ENCODE data around the gene COX10. TPM values are rescaled to one million over a fixed set of nuclear protein-coding genes. Genes with fewer than 3 reads are reported as not detected.

COX10 gene
- polyA plus RNA-seq, 1 donor (not counting 4 experiments of a cell fraction or from before 2014, with no cell fraction given), result 14.3 TPM

DNA sequence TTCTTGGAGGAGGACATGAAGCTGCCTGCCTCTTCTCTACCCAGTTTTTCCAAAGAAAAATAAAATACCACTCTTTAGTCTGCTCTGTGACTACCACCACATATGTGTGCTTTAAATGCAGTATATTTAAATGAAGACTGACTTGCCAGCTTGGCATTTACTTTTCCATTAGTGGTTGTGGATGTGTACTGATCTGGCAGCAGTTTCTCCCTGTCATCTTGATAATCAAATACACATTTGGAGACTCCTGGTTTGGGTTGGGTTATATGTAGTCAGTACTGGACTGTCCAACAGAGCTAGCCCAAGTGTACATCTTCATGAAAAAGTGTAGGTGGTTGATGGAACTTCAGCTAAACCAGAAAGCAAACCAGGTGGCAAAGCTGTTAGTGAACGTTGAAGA lies 19.9 kb downstream of the COX10 start:
- Histone ChIP-seq H3K4me1 (ENCODE audit: control insufficient read depth, extremely low read depth, insufficient read depth, low read length) (no peaks in the 10 kb centered on the region), H2AFZ (ENCODE audit: control insufficient read depth, low read length) (no peak overlapping the region), H3K27me3 (ENCODE audit: control insufficient read depth, extremely low read depth, insufficient read depth, low read length) (no peaks in the 10 kb centered on the region), H3K36me3 (ENCODE audit: control insufficient read depth in 2 of 2, extremely low read depth in 1 of 2, insufficient read depth in 2 of 2, low read length in 2 of 2) (no peaks in the 10 kb centered on the region), H3K4me3 (ENCODE audit: control insufficient read depth in 2 of 3, extremely low read depth in 1 of 3, insufficient read depth in 2 of 3, low read depth in 1 of 3, low read length in 3 of 3) (no peak overlapping the region), H3K9ac (ENCODE audit: control insufficient read depth, extremely low read depth, insufficient read depth, low read length) (no peak overlapping the region), H3K9me3 (ENCODE audit: control insufficient read depth, low read depth, low read length) (no peaks in the 10 kb centered on the region), H3K27ac (ENCODE audit: control insufficient read depth, insufficient read depth, low read length) (no peak overlapping the region), H3K9me1 (ENCODE audit: control insufficient read depth, extremely low read depth, insufficient read depth, low read length) (no peaks in the 10 kb centered on the region), H4K20me1 (ENCODE audit: control insufficient read depth, extremely low read depth, insufficient read depth, low read length) (no peaks in the 10 kb centered on the region), H3K4me2 (ENCODE audit: control insufficient read depth, extremely low read depth, insufficient read depth, low read depth, low read length) (no peak overlapping the region), H3K79me2 (ENCODE audit: control insufficient read depth, insufficient read depth, low read length) (peaks cover 10% of the 10 kb centered on the region)
- dilution Hi-C loops (cut with MboI; ENCODE audit: extremely low pct_ligation_motif_present, low sequenced_read_pairs), result no loop called here
- TF ChIP-seq EZH2 (IDR thresholded peaks at IDR 0.05; ENCODE audit: low read length), result no peak
- TF ChIP-seq, protein P1, sequence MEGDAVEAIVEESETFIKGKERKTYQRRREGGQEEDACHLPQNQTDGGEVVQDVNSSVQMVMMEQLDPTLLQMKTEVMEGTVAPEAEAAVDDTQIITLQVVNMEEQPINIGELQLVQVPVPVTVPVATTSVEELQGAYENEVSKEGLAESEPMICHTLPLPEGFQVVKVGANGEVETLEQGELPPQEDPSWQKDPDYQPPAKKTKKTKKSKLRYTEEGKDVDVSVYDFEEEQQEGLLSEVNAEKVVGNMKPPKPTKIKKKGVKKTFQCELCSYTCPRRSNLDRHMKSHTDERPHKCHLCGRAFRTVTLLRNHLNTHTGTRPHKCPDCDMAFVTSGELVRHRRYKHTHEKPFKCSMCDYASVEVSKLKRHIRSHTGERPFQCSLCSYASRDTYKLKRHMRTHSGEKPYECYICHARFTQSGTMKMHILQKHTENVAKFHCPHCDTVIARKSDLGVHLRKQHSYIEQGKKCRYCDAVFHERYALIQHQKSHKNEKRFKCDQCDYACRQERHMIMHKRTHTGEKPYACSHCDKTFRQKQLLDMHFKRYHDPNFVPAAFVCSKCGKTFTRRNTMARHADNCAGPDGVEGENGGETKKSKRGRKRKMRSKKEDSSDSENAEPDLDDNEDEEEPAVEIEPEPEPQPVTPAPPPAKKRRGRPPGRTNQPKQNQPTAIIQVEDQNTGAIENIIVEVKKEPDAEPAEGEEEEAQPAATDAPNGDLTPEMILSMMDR (optimal IDR thresholded peaks at IDR 0.05 in 1 of 3, IDR thresholded peaks at IDR 0.05 in 1 of 3, conservative IDR thresholded peaks at IDR 0.05 in 1 of 3; ENCODE audit: extremely low read depth in 1 of 3, insufficient read depth in 2 of 3, low read length in 3 of 3), result no peak
- DNase-seq (ENCODE audit: low read depth, low spot score) (no peak), FAIRE-seq (no peak)

DNA sequence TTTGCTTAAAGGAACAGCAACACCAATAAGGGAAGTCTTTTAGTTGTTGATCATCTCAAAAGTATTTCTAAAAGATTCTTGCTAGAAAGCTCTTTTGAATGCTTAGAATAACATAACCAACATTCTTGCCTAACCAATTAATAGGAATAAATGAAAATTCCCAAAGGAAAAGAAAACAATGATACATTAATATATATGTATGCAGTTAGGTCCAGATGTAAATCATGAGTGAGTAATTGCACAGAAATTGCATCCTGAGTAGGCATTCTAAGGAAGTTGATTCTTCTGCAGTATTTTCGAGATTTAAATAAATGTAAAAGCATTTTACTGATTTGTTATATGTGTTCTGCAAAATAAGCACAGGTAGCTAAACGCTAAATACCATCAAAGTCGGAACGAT lies 22.1 kb downstream of the COX10 start:
- dilution Hi-C loops (cut with MboI; ENCODE audit: extremely low pct_ligation_motif_present, low sequenced_read_pairs), result no loop called here
- no peaks in the 10 kb centered on the region for H3K9me3 ChIP-seq (ENCODE audit: control insufficient read depth, low read depth, low read length)
- no peak overlapping the region for H3K27ac ChIP-seq (ENCODE audit: control insufficient read depth, insufficient read depth, low read length)
- H3K4me2 ChIP-seq (ENCODE audit: control insufficient read depth, extremely low read depth, insufficient read depth, low read depth, low read length), result no peak overlapping the region
- no peaks in the 10 kb centered on the region for H3K9me1 ChIP-seq (ENCODE audit: control insufficient read depth, extremely low read depth, insufficient read depth, low read length)
- H3K4me3 ChIP-seq (ENCODE audit: control insufficient read depth in 2 of 3, extremely low read depth in 1 of 3, insufficient read depth in 2 of 3, low read depth in 1 of 3, low read length in 3 of 3), result no peak overlapping the region
- no peak overlapping the region for H3K9ac ChIP-seq (ENCODE audit: control insufficient read depth, extremely low read depth, insufficient read depth, low read length)
- DNase-seq (ENCODE audit: low read depth, low spot score) (no peak), FAIRE-seq (no peak)
- TF ChIP-seq, protein P1 (optimal IDR thresholded peaks at IDR 0.05 in 1 of 3, IDR thresholded peaks at IDR 0.05 in 1 of 3, conservative IDR thresholded peaks at IDR 0.05 in 1 of 3; ENCODE audit: extremely low read depth in 1 of 3, insufficient read depth in 2 of 3, low read length in 3 of 3), result no peak
- no peak for TF ChIP-seq EZH2 (IDR thresholded peaks at IDR 0.05; ENCODE audit: low read length)
- no peaks in the 10 kb centered on the region for H3K27me3 ChIP-seq (ENCODE audit: control insufficient read depth, extremely low read depth, insufficient read depth, low read length)
- H2AFZ ChIP-seq (ENCODE audit: control insufficient read depth, low read length), result no peak overlapping the region
- no peaks in the 10 kb centered on the region for H4K20me1 ChIP-seq (ENCODE audit: control insufficient read depth, extremely low read depth, insufficient read depth, low read length)
- no peaks in the 10 kb centered on the region for H3K4me1 ChIP-seq (ENCODE audit: control insufficient read depth, extremely low read depth, insufficient read depth, low read length)
- H3K36me3 ChIP-seq (ENCODE audit: control insufficient read depth in 2 of 2, extremely low read depth in 1 of 2, insufficient read depth in 2 of 2, low read length in 2 of 2), result no peaks in the 10 kb centered on the region
- H3K79me2 ChIP-seq (ENCODE audit: control insufficient read depth, insufficient read depth, low read length), result peaks cover 14% of the 10 kb centered on the region

All from keratinocyte (primary cell).